ENCODE data around the gene NEK10.
A peak's percentile ranks its signal among the peaks of the same experiment; 100 is the strongest.

Gene NEK10

GRCh38 chr3:27160146-27160545, 209.0 kb downstream of the NEK10 start:
- no peak for DNase-seq

DNA sequence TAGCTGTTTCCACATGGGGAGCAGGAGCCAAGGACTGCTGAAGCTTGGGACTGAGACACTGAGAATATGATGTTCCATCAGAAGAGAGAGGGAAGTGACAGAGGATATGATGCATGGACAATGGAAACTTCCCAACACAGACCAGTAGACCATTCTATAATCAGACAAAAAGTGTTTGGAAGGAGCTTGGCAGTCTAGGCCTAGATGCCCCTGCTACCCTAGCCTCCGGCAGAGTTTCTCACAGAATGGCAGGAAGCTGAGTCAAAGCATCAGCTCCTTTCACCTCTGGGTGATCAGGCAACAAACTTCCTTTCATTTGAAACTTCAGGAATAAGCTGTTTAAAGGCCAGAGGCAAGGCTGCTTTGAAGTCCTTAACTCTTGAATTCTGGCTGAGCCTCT, 222.0 kb downstream of the NEK10 start:
- DNase-seq, result no peak

DNA sequence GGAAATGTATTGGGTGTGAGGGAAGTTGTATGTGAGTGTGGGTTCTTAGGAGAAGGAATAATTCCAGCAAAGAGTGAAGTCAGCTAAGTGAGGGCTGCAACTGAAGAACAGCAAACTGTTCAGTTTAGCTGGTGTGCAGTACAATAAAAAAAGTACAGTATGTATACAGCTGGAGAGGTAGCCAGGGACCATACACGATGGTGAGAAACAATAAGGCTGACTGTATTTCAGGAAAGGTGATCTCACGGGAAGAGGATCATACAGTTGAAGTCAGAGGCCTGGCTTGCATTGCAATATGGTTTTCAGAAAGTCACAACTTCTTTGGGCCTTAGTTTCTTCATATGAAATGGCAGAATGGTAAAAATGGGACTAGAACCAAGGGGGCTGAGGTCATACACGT, 222.4 kb downstream of the NEK10 start:
- DNase-seq, result no peak

- no peak for DNase-seq
Observed at GRCh38 chr3:27145719-27146118, 223.5 kb downstream of the NEK10 start.

GRCh38 chr3:27141668-27142067, 227.5 kb downstream of the NEK10 start:
- DNase-seq, result no peak

GRCh38 chr3:27138562-27138961, 230.6 kb downstream of the NEK10 start:
- no peak for DNase-seq

DNA sequence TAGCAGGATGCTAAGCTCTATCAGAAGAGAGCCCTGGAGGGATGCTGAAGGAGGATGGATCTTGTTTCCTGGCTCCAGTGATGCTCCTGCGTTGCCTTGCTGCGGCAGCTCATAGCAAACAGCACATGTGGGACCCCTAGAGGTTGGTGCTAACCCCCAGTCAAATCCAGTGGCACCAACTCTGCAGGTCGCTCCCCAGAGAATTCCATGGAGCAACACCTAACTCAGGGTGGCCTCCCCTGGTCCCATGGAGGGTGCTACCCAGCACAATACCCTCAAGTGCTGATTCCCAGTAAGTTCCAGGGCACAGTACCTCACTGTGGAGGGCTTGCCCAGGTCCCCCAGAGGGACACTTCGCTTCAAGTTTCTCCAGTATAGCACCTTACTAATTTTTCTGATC, 231.2 kb downstream of the NEK10 start:
- DNase-seq, result no peak

GRCh38 chr3:27134171-27134796, 234.9 kb downstream of the NEK10 start:
- DNase-seq, result peak; percentile 74

GRCh38 chr3:27133060-27133459, 236.1 kb downstream of the NEK10 start:
- DNase-seq, result no peak

- no peak for DNase-seq
Observed at GRCh38 chr3:27130796-27131195, 238.4 kb downstream of the NEK10 start.

DNA sequence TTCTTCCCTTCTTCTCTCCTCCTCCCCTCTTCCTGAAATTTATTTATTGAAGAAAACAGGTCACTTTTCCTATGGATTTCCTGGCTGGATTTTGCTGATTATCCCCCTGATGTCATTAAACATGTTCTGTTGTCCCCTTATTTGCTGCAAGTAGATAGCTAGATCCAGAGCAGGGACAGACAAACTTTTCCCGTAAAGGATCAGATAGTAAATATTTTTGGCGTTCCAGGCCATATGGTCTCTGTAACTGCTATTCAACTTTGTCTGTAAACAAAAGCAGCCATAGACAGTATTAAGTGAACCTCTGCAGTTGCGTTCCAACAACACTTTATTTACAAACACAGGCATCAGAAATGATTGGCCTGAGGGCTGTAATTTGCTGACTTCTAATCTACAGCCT, 241.3 kb downstream of the NEK10 start:
- no peak for DNase-seq

- no peak for DNase-seq
Observed at GRCh38 chr3:27127195-27127594, 242.0 kb downstream of the NEK10 start.

DNA sequence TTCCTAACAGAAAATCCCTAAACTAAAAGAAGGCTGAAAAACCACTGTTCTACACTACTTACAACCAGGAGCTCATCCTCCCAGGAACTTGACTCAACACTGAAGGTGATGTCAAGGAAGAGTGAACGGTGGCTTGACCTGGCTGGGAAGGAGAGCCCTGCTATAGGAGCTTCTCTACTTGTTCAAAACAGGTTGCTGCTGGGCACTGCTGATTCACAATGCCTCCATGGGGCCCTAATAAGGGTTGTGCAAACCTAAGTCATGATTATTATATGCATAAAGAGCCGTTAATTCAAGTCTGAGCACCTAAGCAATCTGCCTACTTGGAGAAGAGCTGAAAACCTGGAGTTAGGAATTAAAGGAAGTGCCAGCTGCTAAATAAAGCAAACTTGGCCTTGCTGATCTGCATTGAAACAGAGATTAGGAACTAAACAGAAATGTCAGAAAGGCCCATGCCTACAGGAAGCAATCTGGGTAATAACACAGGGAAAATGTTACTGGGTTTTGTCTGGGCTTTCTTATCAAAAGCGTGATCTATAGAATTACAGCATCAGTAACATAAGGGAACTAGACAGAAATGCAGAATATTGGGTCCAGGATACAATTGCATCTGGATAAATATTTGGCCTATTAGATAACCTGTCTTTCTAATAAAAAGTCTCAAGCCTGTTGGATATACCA, 243.2 kb downstream of the NEK10 start:
- DNase-seq, result no peak

DNA sequence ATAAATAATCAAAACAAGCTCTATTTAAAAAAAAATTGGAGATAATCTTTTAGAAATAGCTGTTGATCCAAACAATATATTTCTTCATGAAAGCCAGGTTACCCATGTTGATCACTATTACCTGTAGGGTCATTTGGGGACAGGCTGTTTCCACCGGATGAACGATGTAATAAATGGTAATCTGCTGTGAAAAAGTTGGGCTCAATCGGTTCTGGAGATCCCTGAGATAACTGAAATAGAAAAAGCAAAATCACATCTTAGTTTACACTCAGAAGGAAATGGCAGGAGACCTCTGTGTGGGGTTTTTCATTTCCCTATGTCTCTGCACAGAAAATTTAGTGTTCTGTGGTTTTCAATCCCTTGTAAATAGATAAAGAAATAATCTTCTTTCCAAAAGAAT, 249.5 kb downstream of the NEK10 start:
- DNase-seq, result no peak

GRCh38 chr3:27115352-27115751, 253.8 kb downstream of the NEK10 start:
- DNase-seq, result no peak

GRCh38 chr3:27114684-27115083, 254.5 kb downstream of the NEK10 start:
- DNase-seq, result no peak

GRCh38 chr3:27114129-27114528, 255.1 kb downstream of the NEK10 start:
- no peak for DNase-seq

GRCh38 chr3:27110020-27110419, 259.2 kb downstream of the NEK10 start:
- DNase-seq, result no peak

DNA sequence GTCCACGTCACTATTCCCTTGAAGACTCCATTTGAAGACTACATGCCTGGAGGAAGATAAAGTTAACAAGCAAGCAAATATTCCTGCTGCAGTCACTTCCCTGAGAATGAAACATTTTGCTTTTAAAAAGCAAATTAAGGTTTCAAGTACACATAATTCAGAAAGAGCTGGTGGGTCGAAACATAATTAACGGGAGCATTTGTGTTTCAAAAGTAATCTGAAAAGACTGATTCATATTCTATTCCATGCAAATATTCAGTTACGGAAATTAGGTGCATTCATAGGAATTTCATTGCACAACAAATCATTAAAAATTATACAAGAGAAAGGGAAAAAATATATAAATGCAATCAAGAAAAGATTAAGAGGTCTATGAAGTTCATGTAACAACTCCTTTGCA, 260.9 kb downstream of the NEK10 start:
- DNase-seq, result no peak

DNA sequence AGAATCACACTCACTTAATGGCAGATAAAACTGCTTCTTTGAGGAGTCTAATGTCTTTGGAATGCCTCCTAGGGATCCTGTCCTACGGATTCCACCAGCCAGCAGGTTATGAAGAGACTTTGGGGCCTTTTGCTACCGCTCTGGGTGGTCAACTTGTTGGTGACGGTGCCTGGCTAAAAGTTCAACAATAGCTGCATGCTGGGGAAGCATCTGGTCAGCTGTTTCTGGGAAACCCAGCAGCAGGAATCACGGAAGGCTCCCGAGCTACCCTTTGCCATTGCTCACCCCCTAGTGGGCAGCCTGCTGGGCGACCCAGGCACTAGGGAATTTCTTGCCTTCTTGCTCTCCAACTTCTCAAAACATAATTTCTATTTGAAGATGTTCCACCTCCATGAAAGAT, 263.3 kb downstream of the NEK10 start:
- DNase-seq, result no peak

- no peak for DNase-seq
Observed at GRCh38 chr3:27097182-27097581, 272.0 kb downstream of the NEK10 start.

GRCh38 chr3:27095553-27096222, 273.5 kb downstream of the NEK10 start:
- no peak for DNase-seq

- no peak for DNase-seq
Observed at GRCh38 chr3:27094721-27095120, 274.5 kb downstream of the NEK10 start.

DNA sequence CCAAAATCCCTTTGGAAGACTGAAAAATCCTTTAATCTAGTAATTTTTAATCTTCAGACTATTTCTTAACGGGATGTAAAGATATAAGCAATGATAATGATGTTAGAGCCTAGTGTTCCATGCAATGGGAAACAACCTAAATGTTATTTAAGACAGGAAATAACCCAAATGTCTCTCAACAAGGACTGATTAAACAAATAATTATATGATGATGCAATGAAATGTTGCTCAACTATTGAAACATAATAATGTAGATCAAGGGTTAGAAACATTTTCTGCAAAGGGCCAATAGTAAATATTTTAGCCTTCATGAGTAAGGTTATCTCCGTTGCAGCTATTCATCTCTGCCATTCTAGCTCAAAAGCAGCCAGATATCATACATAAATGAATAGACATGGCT, 275.4 kb downstream of the NEK10 start:
- no peak for DNase-seq
